HCT116 (cell line): ENCODE measurements around the gene CCDC69. TPM values are rescaled to one million over a fixed set of nuclear protein-coding genes. Genes with fewer than 3 reads are reported as not detected.

Experiments used
- ATAC-seq: fragments of 200-7000 bp; cut with Tn5 transposase; 2 replicates; pipeline ENCODE4 v1.9.1; 2020; ENCODE audit warnings: mild to moderate bottlenecking, moderate library complexity
- BruUV-seq: library from RNA; stranded (reverse); fragments of 400-500 nt; replicated peaks from 2 replicates; lab custom pipeline; 2021; lab: Mats Ljungman, UMichigan
- CTCF ChIA-PET: fragments of 300-600 bp; sonication (Branson Sonifier 250); formaldehyde crosslinking; loops from one replicate; lab custom pipeline; 2021; ENCODE audit warnings: antibody characterized with exemption; lab: Charles Lee
- POLR2A ChIA-PET: fragments of 300-600, 350-600 bp; sonication (Branson Sonifier 250); formaldehyde crosslinking; loops from one replicate; lab custom pipeline; 2021; ENCODE audit warnings: antibody characterized with exemption; lab: Charles Lee
- RAD21 ChIA-PET, 2 experiments: fragments of 300-600 bp; sonication (Branson Sonifier 250); formaldehyde crosslinking; loops; one replicate each; lab custom pipeline; 2023; ENCODE audit warnings: low total read pairs in 2 of 2; ENCODE audit not compliant: uncharacterized antibody in 2 of 2, unreplicated experiment in 2 of 2, low non-redundant PET in 1 of 2; lab: Charles Lee
- DNase-seq: peaks from one replicate; pipeline ENCODE4 v3.0.0-alpha.2; 2010; ENCODE audit warnings: low read depth, low spot score
- H2AFZ ChIP-seq: fragments of 200-600 bp; shearing (Covaris generic), sonication (generic); 2 replicates; pipeline ENCODE4 v1.6.1; 2017; ENCODE audit warnings: low read depth, mixed run types, mixed read lengths, antibody characterized with exemption, low read length; ENCODE audit not compliant: poor library complexity, severe bottlenecking
- H3K27ac ChIP-seq: 2 replicates; pipeline ENCODE4 v1.5.1; 2012; ENCODE audit warnings: low read depth, low read length
- H3K27me3 ChIP-seq: fragments of 200-600 bp; sonication (generic); 2 replicates; pipeline ENCODE4 v1.6.1; 2016; ENCODE audit warnings: mixed run types, low read length, mixed read lengths; ENCODE audit not compliant: insufficient read depth
- H3K36me3 ChIP-seq, 2 experiments: fragments of 200-500 bp in 1 of 2; fragments of 200-600 bp in 1 of 2; sonication (Bioruptor generic) in 1 of 2; sonication (generic) in 1 of 2; 2 replicates each; pipeline versions ENCODE4 v1.5.1 to v1.6.1; 2014 to 2016; ENCODE audit warnings: low read length in 2 of 2, inconsistent platforms in 1 of 2, mixed read lengths in 1 of 2, mixed run types in 1 of 2; ENCODE audit not compliant: insufficient read depth in 2 of 2, control insufficient read depth in 1 of 2
- H3K4me1 ChIP-seq, 2 experiments: fragments of 200-600 bp in 1 of 2; sonication (generic) in 1 of 2; 2 replicates each; pipeline versions ENCODE4 v1.5.1 to v1.6.1; 2012 to 2017; ENCODE audit warnings: low read length in 2 of 2, inconsistent platforms in 1 of 2, mild to moderate bottlenecking in 1 of 2, mixed read lengths in 1 of 2, mixed run types in 1 of 2, moderate library complexity in 1 of 2; ENCODE audit not compliant: insufficient read depth in 2 of 2, control insufficient read depth in 1 of 2
- H3K4me2 ChIP-seq: fragments of 200-600 bp; sonication (generic); 2 replicates; pipeline ENCODE4 v1.6.1; 2017; ENCODE audit warnings: mixed run types, low read length, mixed read lengths
- H3K4me3 ChIP-seq, 2 experiments: fragments of 200-600 bp in 1 of 2; sonication (generic) in 1 of 2; replicated peaks in 1 of 2; 2 replicates each; pipeline ENCODE4 v1.5.1; 2011 to 2016; ENCODE audit warnings: low read length in 2 of 2, control low read depth in 1 of 2, low read depth in 1 of 2, mild to moderate bottlenecking in 1 of 2, mixed read lengths in 1 of 2, mixed run types in 1 of 2
- H3K79me2 ChIP-seq: fragments of 200-600 bp; sonication (generic); 2 replicates; pipeline ENCODE4 v1.6.1; 2017; ENCODE audit warnings: mild to moderate bottlenecking, mixed run types, low read length, moderate library complexity, mixed read lengths; ENCODE audit not compliant: insufficient read depth
- H3K9ac ChIP-seq: fragments of 200-600 bp; sonication (generic); 2 replicates; pipeline ENCODE4 v1.6.1; 2016; ENCODE audit warnings: low read length, mixed read lengths
- H3K9me2 ChIP-seq: fragments of 200-600 bp; sonication (generic), shearing (Covaris generic); 2 replicates; pipeline ENCODE4 v1.6.1; 2017; ENCODE audit warnings: mixed run types, mild to moderate bottlenecking, moderate library complexity; ENCODE audit not compliant: insufficient read depth
- H3K9me3 ChIP-seq, 2 experiments: fragments of 200-500 bp in 1 of 2; fragments of 200-600 bp in 1 of 2; sonication (Bioruptor generic) in 1 of 2; sonication (generic) in 1 of 2; 2 replicates each; pipeline ENCODE4 v1.6.1; 2014 to 2017; ENCODE audit warnings: low read length in 2 of 2, mixed read lengths in 2 of 2, inconsistent platforms in 1 of 2, low read depth in 1 of 2, mild to moderate bottlenecking in 1 of 2, mixed run types in 1 of 2, moderate library complexity in 1 of 2; ENCODE audit not compliant: control insufficient read depth in 1 of 2, insufficient read depth in 1 of 2
- H4K20me1 ChIP-seq: fragments of 200-600 bp; sonication (generic), shearing (Covaris generic); 2 replicates; pipeline ENCODE4 v1.6.1; 2017; ENCODE audit warnings: mixed run types, mild to moderate bottlenecking, moderate library complexity; ENCODE audit not compliant: insufficient read depth
- CBX3 ChIP-seq: IDR thresholded peaks from 2 replicates; pipeline ENCODE4 v1.6.1; 2012; ENCODE audit warnings: low read depth
- CEBPB ChIP-seq: IDR thresholded peaks from 2 replicates; pipeline ENCODE4 v1.6.1; 2012; ENCODE audit warnings: low read depth
- EZH2 ChIP-seq: fragments of 200-600 bp; sonication (generic); IDR thresholded peaks from 2 replicates; pipeline ENCODE4 v1.6.1; 2017; ENCODE audit warnings: antibody characterized with exemption, mixed run types
- EZH2phosphoT487 ChIP-seq: fragments of 200-600 bp; IDR thresholded peaks from 2 replicates; pipeline ENCODE4 v1.6.1; 2018; ENCODE audit warnings: antibody characterized with exemption, borderline replicate concordance
- POLR2A ChIP-seq: IDR thresholded peaks from 2 replicates; pipeline ENCODE4 v1.7.0; 2011; ENCODE audit warnings: borderline replicate concordance; ENCODE audit not compliant: insufficient read depth, insufficient read length; ENCODE audit errors: extremely low read depth
- POLR2AphosphoS5 ChIP-seq: IDR thresholded peaks from 2 replicates; pipeline ENCODE4 v1.6.1; 2011; ENCODE audit warnings: mild to moderate bottlenecking, low read depth, low read length, moderate library complexity
- RAD21 ChIP-seq: IDR thresholded peaks from 2 replicates; pipeline ENCODE4 v1.6.1; 2012; ENCODE audit warnings: low read depth, mild to moderate bottlenecking
- SIN3A ChIP-seq: IDR thresholded peaks from 2 replicates; pipeline ENCODE4 v1.6.1; 2012; ENCODE audit warnings: low read depth
- SP1 ChIP-seq: IDR thresholded peaks from 2 replicates; pipeline ENCODE4 v1.6.1; 2012; ENCODE audit warnings: low read depth
- SRF ChIP-seq: IDR thresholded peaks from 2 replicates; pipeline ENCODE4 v1.6.1; 2012; ENCODE audit warnings: low read depth
- TCF7L2 ChIP-seq: IDR thresholded peaks from 2 replicates; pipeline ENCODE4 v1.7.0; 2011; ENCODE audit warnings: borderline replicate concordance, inconsistent platforms; ENCODE audit not compliant: insufficient read depth, insufficient read length; ENCODE audit errors: extremely low read depth
- YY1 ChIP-seq: IDR thresholded peaks from 2 replicates; pipeline ENCODE4 v1.6.1; 2011; ENCODE audit warnings: low read length, low read depth, moderate library complexity, mild to moderate bottlenecking; ENCODE audit not compliant: insufficient replicate concordance; ENCODE audit errors: extremely low read depth
- ZNF274 ChIP-seq: fragments of 200-500 bp; sonication (Bioruptor generic); IDR thresholded peaks from 2 replicates; pipeline ENCODE4 v1.6.1; 2014; ENCODE audit warnings: mild to moderate bottlenecking, low read depth, low read length, inconsistent platforms
- intact Hi-C: fragments of 100-400 bp; cut with micrococcal nuclease; formaldehyde crosslinking; loops from 2 replicates; pipeline ENCODE4 v1.10.0; 2022
- total RNA-seq: library from RNA; stranded (reverse); gene quantifications from one replicate; pipeline ENCODE4 v1.2.1, GENCODE V29; 2021; ENCODE audit not compliant: unreplicated experiment
- TF ChIP-seq, protein P1 (sequence below): IDR thresholded peaks from 2 replicates; pipeline ENCODE4 v1.6.1; 2012
- TF ChIP-seq, protein P2 (sequence below), 3 experiments: fragments of 200-600 bp in 1 of 3; sonication (generic) in 1 of 3; IDR thresholded peaks in 2 of 3; conservative IDR thresholded peaks in 1 of 3; 2 replicates each; pipeline ENCODE4 v1.5.1; 2012 to 2017; ENCODE audit warnings: low read depth in 2 of 3, low read length in 2 of 3, antibody characterized with exemption in 1 of 3, borderline replicate concordance in 1 of 3, control low read depth in 1 of 3, mild to moderate bottlenecking in 1 of 3, mixed read lengths in 1 of 3, mixed run types in 1 of 3, moderate library complexity in 1 of 3; ENCODE audit not compliant: insufficient read depth in 1 of 3
- TF ChIP-seq, protein P3 (sequence below): IDR thresholded peaks from 2 replicates; pipeline ENCODE4 v1.6.1; 2011; ENCODE audit warnings: mild to moderate bottlenecking, low read length, moderate library complexity; ENCODE audit not compliant: insufficient replicate concordance; ENCODE audit errors: extremely low read depth
- TF ChIP-seq, protein P4 (sequence below): IDR thresholded peaks from 2 replicates; pipeline ENCODE4 v1.6.1; 2012; ENCODE audit warnings: low read depth

The CCDC69 gene
- total RNA-seq, 1 experiment from 2014 or later = 4.3 TPM

DNA sequence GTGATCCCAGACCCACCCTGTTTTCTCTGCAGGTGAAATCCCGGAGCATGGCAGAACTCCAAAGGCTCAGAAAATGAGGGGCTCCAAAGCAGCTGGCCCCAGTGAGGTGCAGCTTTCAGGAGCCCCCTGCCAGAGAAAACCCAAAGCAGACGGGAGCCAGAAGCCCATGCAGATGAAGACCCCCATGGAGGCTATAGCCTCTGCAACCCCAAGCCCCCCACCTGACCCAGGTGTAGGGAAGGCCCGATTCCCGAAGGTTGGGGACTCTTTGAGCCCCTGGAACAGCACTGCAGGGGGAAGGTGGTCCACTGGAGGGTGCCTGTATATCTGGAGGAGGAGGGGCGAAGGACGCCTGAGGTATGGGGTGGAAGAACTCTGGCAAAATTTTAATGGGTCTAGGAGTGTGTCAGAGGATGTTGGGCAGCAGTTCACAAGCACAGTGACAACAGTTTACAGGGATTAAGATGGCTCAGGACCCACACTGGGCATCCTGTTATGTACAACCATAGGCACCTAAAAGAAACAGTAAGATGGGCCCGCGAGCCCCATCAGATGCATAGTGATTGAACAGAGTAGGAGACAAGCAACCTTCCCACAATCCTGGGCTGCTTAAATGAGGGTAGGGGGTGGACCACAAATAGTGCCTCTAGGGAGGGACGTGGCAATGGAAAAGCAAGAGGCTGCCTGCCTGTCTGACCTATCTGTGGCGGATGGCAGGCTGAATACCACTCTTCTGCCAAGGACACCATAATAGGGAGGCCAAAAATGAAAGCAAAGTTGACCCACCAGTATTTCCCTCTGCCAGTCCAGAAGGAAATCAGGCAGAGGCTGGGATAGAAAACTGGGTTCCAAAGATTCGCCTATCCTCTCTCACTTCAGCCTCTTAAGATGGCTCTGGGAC lies 49.9 kb downstream of the CCDC69 start:
- no peak overlapping the region for H3K9ac ChIP-seq
- H3K9me2 ChIP-seq = no peaks in the 10 kb centered on the region
- H3K4me3 ChIP-seq = no peak overlapping the region
- ChIA-PET CTCF (no interaction called here), POLR2A (no interaction called here), RAD21 (no interaction called here)
- H4K20me1 ChIP-seq = no peaks in the 10 kb centered on the region
- H2AFZ ChIP-seq = no peak overlapping the region
- no peak for ATAC-seq
- H3K9me3 ChIP-seq = no peaks in the 10 kb centered on the region
- no peak overlapping the region for H3K4me2 ChIP-seq
- H3K27me3 ChIP-seq = no peaks in the 10 kb centered on the region
- intact Hi-C loops = no loop called here
- no peaks in the 10 kb centered on the region for H3K79me2 ChIP-seq
- no peak overlapping the region for H3K27ac ChIP-seq
- DNase-seq = no peak
- no peaks in the 10 kb centered on the region for H3K4me1 ChIP-seq
- TF ChIP-seq POLR2A = no peak
- no peak for TF ChIP-seq SP1
- TF ChIP-seq SIN3A = no peak
- no peak for TF ChIP-seq SRF
- TF ChIP-seq, protein P1, sequence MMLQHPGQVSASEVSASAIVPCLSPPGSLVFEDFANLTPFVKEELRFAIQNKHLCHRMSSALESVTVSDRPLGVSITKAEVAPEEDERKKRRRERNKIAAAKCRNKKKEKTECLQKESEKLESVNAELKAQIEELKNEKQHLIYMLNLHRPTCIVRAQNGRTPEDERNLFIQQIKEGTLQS = no peak
- TF ChIP-seq, protein P2, sequence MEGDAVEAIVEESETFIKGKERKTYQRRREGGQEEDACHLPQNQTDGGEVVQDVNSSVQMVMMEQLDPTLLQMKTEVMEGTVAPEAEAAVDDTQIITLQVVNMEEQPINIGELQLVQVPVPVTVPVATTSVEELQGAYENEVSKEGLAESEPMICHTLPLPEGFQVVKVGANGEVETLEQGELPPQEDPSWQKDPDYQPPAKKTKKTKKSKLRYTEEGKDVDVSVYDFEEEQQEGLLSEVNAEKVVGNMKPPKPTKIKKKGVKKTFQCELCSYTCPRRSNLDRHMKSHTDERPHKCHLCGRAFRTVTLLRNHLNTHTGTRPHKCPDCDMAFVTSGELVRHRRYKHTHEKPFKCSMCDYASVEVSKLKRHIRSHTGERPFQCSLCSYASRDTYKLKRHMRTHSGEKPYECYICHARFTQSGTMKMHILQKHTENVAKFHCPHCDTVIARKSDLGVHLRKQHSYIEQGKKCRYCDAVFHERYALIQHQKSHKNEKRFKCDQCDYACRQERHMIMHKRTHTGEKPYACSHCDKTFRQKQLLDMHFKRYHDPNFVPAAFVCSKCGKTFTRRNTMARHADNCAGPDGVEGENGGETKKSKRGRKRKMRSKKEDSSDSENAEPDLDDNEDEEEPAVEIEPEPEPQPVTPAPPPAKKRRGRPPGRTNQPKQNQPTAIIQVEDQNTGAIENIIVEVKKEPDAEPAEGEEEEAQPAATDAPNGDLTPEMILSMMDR (IDR thresholded peaks at IDR 0.05 in 2 of 3, conservative IDR thresholded peaks at IDR 0.05 in 1 of 3; ENCODE audit: borderline replicate concordance in 1 of 3, insufficient read depth in 1 of 3, low read depth in 2 of 3, low read length in 2 of 3) = no peak
- no peak for TF ChIP-seq ZNF274
- no peak for TF ChIP-seq CEBPB
- TF ChIP-seq, protein P3, sequence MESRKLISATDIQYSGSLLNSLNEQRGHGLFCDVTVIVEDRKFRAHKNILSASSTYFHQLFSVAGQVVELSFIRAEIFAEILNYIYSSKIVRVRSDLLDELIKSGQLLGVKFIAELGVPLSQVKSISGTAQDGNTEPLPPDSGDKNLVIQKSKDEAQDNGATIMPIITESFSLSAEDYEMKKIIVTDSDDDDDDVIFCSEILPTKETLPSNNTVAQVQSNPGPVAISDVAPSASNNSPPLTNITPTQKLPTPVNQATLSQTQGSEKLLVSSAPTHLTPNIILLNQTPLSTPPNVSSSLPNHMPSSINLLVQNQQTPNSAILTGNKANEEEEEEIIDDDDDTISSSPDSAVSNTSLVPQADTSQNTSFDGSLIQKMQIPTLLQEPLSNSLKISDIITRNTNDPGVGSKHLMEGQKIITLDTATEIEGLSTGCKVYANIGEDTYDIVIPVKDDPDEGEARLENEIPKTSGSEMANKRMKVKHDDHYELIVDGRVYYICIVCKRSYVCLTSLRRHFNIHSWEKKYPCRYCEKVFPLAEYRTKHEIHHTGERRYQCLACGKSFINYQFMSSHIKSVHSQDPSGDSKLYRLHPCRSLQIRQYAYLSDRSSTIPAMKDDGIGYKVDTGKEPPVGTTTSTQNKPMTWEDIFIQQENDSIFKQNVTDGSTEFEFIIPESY = no peak
- no peak for TF ChIP-seq CBX3
- TF ChIP-seq POLR2AphosphoS5 = no peak
- TF ChIP-seq EZH2 = no peak
- TF ChIP-seq, protein P4, sequence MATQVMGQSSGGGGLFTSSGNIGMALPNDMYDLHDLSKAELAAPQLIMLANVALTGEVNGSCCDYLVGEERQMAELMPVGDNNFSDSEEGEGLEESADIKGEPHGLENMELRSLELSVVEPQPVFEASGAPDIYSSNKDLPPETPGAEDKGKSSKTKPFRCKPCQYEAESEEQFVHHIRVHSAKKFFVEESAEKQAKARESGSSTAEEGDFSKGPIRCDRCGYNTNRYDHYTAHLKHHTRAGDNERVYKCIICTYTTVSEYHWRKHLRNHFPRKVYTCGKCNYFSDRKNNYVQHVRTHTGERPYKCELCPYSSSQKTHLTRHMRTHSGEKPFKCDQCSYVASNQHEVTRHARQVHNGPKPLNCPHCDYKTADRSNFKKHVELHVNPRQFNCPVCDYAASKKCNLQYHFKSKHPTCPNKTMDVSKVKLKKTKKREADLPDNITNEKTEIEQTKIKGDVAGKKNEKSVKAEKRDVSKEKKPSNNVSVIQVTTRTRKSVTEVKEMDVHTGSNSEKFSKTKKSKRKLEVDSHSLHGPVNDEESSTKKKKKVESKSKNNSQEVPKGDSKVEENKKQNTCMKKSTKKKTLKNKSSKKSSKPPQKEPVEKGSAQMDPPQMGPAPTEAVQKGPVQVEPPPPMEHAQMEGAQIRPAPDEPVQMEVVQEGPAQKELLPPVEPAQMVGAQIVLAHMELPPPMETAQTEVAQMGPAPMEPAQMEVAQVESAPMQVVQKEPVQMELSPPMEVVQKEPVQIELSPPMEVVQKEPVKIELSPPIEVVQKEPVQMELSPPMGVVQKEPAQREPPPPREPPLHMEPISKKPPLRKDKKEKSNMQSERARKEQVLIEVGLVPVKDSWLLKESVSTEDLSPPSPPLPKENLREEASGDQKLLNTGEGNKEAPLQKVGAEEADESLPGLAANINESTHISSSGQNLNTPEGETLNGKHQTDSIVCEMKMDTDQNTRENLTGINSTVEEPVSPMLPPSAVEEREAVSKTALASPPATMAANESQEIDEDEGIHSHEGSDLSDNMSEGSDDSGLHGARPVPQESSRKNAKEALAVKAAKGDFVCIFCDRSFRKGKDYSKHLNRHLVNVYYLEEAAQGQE = no peak
- no peak for TF ChIP-seq RAD21
- TF ChIP-seq TCF7L2 = no peak
- no peak for TF ChIP-seq EZH2phosphoT487
- TF ChIP-seq YY1 = no peak
- H3K36me3 ChIP-seq = no peaks in the 10 kb centered on the region
- BruUV-seq = no TSS peak
